Adrenal gland (tissue), 12 donors: ENCODE measurements around the gene COMT. TPM values are rescaled to one million over a fixed set of nuclear protein-coding genes. Genes with fewer than 3 reads are reported as not detected.
A peak's percentile ranks its signal among the peaks of the same experiment; 100 is the strongest.

Source experiments
- DNase-seq, 7 donors: peaks; one replicate each; pipeline ENCODE4 v3.0.0-alpha.2; 2019 to 2020
- H3K27ac ChIP-seq, 5 donors: fragments of 200-600 bp; sonication (generic) in 4 of 5; 1 replicate in 3 of 5; 2 replicates in 2 of 5; pipeline versions ENCODE4 v1.5.1 to v1.8.0; 2016 to 2020; ENCODE audit warnings: mild to moderate bottlenecking in 1 of 5
- H3K27me3 ChIP-seq: fragments of 200-600 bp; 2 replicates; pipeline ENCODE4 v1.8.0; 2021
- H3K36me3 ChIP-seq, 2 donors: fragments of 200-600 bp; replicated peaks in 1 of 2; 1 replicate in 1 of 2; 2 replicates in 1 of 2; pipeline versions ENCODE4 v1.5.1 to v1.8.0; 2018 to 2022
- H3K4me1 ChIP-seq, 2 donors: fragments of 200-600 bp; replicated peaks in 1 of 2; 1 replicate in 1 of 2; 2 replicates in 1 of 2; pipeline versions ENCODE4 v1.5.1 to v1.8.0; 2018 to 2021
- H3K4me3 ChIP-seq, 4 donors: fragments of 200-600 bp; sonication (generic) in 3 of 4; one replicate each; pipeline ENCODE4 v1.5.1; 2016 to 2018
- H3K9me3 ChIP-seq, 3 donors: fragments of 200-600 bp; sonication (generic) in 1 of 3; replicated peaks in 1 of 3; 1 replicate in 2 of 3; 2 replicates in 1 of 3; pipeline versions ENCODE4 v1.5.1 to v1.8.0; 2016 to 2021
- CTCF ChIP-seq, 6 experiments: fragments of 450-650 bp in 4 of 6; fragments of 200-600 bp in 2 of 6; sonication (generic) in 1 of 6; IDR thresholded peaks; 1 replicate in 5 of 6; 2 replicates in 1 of 6; pipeline versions ENCODE4 v1.5.1 to v1.8.0; 2016 to 2021; ENCODE audit warnings: antibody characterized with exemption in 6 of 6, mild to moderate bottlenecking in 2 of 6, moderate library complexity in 1 of 6
- POLR2A ChIP-seq, 2 donors: fragments of 450-650 bp; IDR thresholded peaks; one replicate each; pipeline ENCODE4 v1.6.1; 2017; ENCODE audit warnings: antibody characterized with exemption in 2 of 2, mild to moderate bottlenecking in 2 of 2, moderate library complexity in 1 of 2
- WGBS, 4 donors: extraction: QIAGEN DNeasy Blood & Tissue Kit in 2 of 4; methylation state at CpG; one replicate each; pipeline versions ENCODE4 v1.1.5 to v1.1.7; 2013 to 2017; 5-methylcytosine and 5-hydroxymethylcytosine counted together
- intact Hi-C, 2 donors: fragments of 100-400 bp; cut with DNase I; formaldehyde crosslinking; loops; one replicate each; pipeline versions ENCODE4 v1.14.1 to v1.15.0; 2022 to 2023
- polyA plus RNA-seq, 3 donors: library from polyadenylated mRNA; stranded (reverse); fragments of 200-250 nt in 2 of 3; fragments of 350-450 nt in 1 of 3; fragmentation: Illumina TruSeq in 1 of 3; extraction: RNeasy Lipid Tissue Mini Kit (QIAGEN cat#74804) in 1 of 3; gene quantifications; one replicate each; pipeline ENCODE4 v1.2.3, GENCODE V29; 2013 to 2014
- total RNA-seq, 9 donors: library from RNA; depleted of rRNA in 4 of 9; stranded (reverse); fragments of >200 nt in 4 of 9; fragments of 120-200 nt in 1 of 9; fragmentation: NEBNext Ultra II Directional in 1 of 9; extraction: Animal tissue kit (Norgen Biotek cat#: 25700) in 1 of 9; gene quantifications; one replicate each; pipeline versions ENCODE4 v1.1.0 to v1.2.4, GENCODE V29; 2013 to 2023
- donor health status: healthy with polysubstance abuse.
- donor health status: Bipolar disorder and iron deficiency.
- donor health status: DM: yes; HTN: yes; CAD: no.
- donor health status: DM: no; HTN: no; CAD: no.
- donor health status: DM: no; HTN: no; CAD: no.
- donor health status: DM: yes; HTN: yes; CAD: no.

The COMT gene
- total and polyA plus RNA-seq, 12 donors: 51.3 to 743 (median 390) TPM

- H3K36me3 ChIP-seq: no peaks in the 10 kb centered on the region
- H3K27ac ChIP-seq: no peak overlapping the region
- intact Hi-C loops: no loop called here
- DNase-seq: no peak
- H3K27me3 ChIP-seq: no peaks in the 10 kb centered on the region
- no peak for TF ChIP-seq POLR2A (IDR thresholded peaks at IDR 0.05)
- no peak for TF ChIP-seq CTCF (IDR thresholded peaks at IDR 0.05)
- H3K9me3 ChIP-seq: no peaks in the 10 kb centered on the region
- peaks cover 0 to 5% of the 10 kb centered on the region in 2 donors for H3K4me1 ChIP-seq
- H3K4me3 ChIP-seq: no peak overlapping the region
- WGBS, 4 donors: 96 to 100% (median 98%) methylated on average over 1 of the region's 1 CpG
Observed at GRCh38 chr22:20003304-20003703, 61.7 kb downstream of the COMT start.

GRCh38 chr22:20004464-20004863 lies 62.9 kb downstream of the COMT start:
- WGBS, 4 donors: 83 to 93% (median 87%) methylated on average over 3 of the region's 3 CpGs
- H3K27me3 ChIP-seq: no peaks in the 10 kb centered on the region
- intact Hi-C loops: no loop called here

GRCh38 chr22:20008221-20008995 lies 66.8 kb downstream of the COMT start:
- intact Hi-C loops: no loop called here
- Histone ChIP-seq H3K4me1 (peaks cover 0 to 12% of the 10 kb centered on the region in 2 donors), H3K27ac (no peak overlapping the region), H3K9me3 (no peaks in the 10 kb centered on the region), H3K4me3 (no peak overlapping the region), H3K36me3 (no peaks in the 10 kb centered on the region), H3K27me3 (no peaks in the 10 kb centered on the region)
- no peak for DNase-seq
- TF ChIP-seq CTCF (IDR thresholded peaks at IDR 0.05): no peak
- TF ChIP-seq POLR2A (IDR thresholded peaks at IDR 0.05): no peak
- WGBS, 4 donors: 88 to 93% (median 90%) methylated on average over 10 to 11 of the region's 11 CpGs

More at GRCh38 chr22:20004464-20004863, 62.9 kb downstream of the COMT start:
- Histone ChIP-seq H3K27ac (no peak overlapping the region), H3K9me3 (no peaks in the 10 kb centered on the region), H3K4me1 (no peaks in the 10 kb centered on the region), H3K4me3 (no peak overlapping the region), H3K36me3 (no peaks in the 10 kb centered on the region)
- TF ChIP-seq CTCF (IDR thresholded peaks at IDR 0.05) (no peak), POLR2A (IDR thresholded peaks at IDR 0.05) (no peak)
- DNase-seq: no peak

GRCh38 chr22:20009018-20009491 lies 67.5 kb downstream of the COMT start:
- no peaks in the 10 kb centered on the region for H3K9me3 ChIP-seq
- H3K27ac ChIP-seq: peak overlapping the region in 1 of 5 donors; percentile 12
- intact Hi-C loops: no loop called here
- no peaks in the 10 kb centered on the region for H3K36me3 ChIP-seq
- peaks cover 0 to 12% of the 10 kb centered on the region in 2 donors for H3K4me1 ChIP-seq
- 54 to 72% (median 61%) methylated on average over 8 to 9 of the region's 9 CpGs for WGBS, 4 donors
- peak in 2 of 7 donors; percentile 47 to 49 for DNase-seq
- no peaks in the 10 kb centered on the region for H3K27me3 ChIP-seq
- TF ChIP-seq POLR2A (IDR thresholded peaks at IDR 0.05) (no peak), CTCF (IDR thresholded peaks at IDR 0.05) (no peak)
- no peak overlapping the region for H3K4me3 ChIP-seq
